PC-3 (cell line): ENCODE results near the gene AGRN. TPM values are rescaled to one million over a fixed set of nuclear protein-coding genes. Genes with fewer than 3 reads are reported as not detected.

Source experiments
- ATAC-seq: fragments of 200-7000 bp; cut with Tn5 transposase; 2 replicates; pipeline ENCODE4 v1.9.1; 2020; ENCODE audit warnings: mild to moderate bottlenecking, moderate library complexity
- BruUV-seq: library from RNA; stranded (reverse); fragments of 400-500 nt; replicated peaks from 2 replicates; lab custom pipeline; 2021; lab: Mats Ljungman, UMichigan
- CTCF ChIA-PET: fragments of 300-600 bp; sonication (Branson Sonifier 250); formaldehyde crosslinking; loops from one replicate; lab custom pipeline; 2022; ENCODE audit warnings: antibody characterized with exemption; lab: Charles Lee
- POLR2A ChIA-PET: fragments of 300-600 bp; sonication (Branson Sonifier 250); formaldehyde crosslinking; loops from one replicate; lab custom pipeline; 2022; ENCODE audit warnings: antibody characterized with exemption; ENCODE audit not compliant: unreplicated experiment; lab: Charles Lee
- DNase-seq: peaks from one replicate; pipeline ENCODE4 v3.0.0-alpha.2; 2015
- H2AFZ ChIP-seq: fragments of 300-600 bp; sonication (generic); 2 replicates; pipeline ENCODE4 v1.6.0; 2016; ENCODE audit warnings: antibody characterized with exemption, low read length
- H3F3A ChIP-seq: fragments of 300-600 bp; sonication (generic); one replicate; pipeline ENCODE4 v1.6.0; 2017; ENCODE audit warnings: antibody characterized with exemption, low read length, control low read depth, mild to moderate bottlenecking; ENCODE audit not compliant: unreplicated experiment
- H3K27ac ChIP-seq: fragments of 300-600 bp; sonication (generic); 2 replicates; pipeline ENCODE4 v1.5.1; 2016; ENCODE audit warnings: mild to moderate bottlenecking, low read length
- H3K27me3 ChIP-seq: fragments of 300-600 bp; sonication (generic); 2 replicates; pipeline ENCODE4 v1.6.1; 2016; ENCODE audit warnings: low read length, mixed read lengths
- H3K36me3 ChIP-seq: fragments of 300-600 bp; sonication (generic); 2 replicates; pipeline ENCODE4 v1.6.1; 2016; ENCODE audit warnings: low read depth, mixed run types, low read length, mixed read lengths
- H3K4me1 ChIP-seq: fragments of 300-600 bp; sonication (generic); 2 replicates; pipeline ENCODE4 v1.5.1; 2016; ENCODE audit warnings: low read length; ENCODE audit not compliant: insufficient read depth
- H3K4me2 ChIP-seq: fragments of 300-600 bp; sonication (generic); 2 replicates; pipeline ENCODE4 v1.6.0; 2016; ENCODE audit warnings: low read length
- H3K4me3 ChIP-seq: fragments of 300-600 bp; sonication (generic); 2 replicates; pipeline ENCODE4 v1.5.1; 2016; ENCODE audit warnings: mild to moderate bottlenecking, low read length, mixed read lengths
- H3K79me2 ChIP-seq: fragments of 300-600 bp; sonication (generic); 2 replicates; pipeline ENCODE4 v1.6.1; 2017; ENCODE audit warnings: low read length, mixed read lengths
- H3K9ac ChIP-seq: fragments of 300-600 bp; sonication (generic); 2 replicates; pipeline ENCODE4 v1.6.0; 2016; ENCODE audit warnings: mild to moderate bottlenecking, low read length
- H3K9me2 ChIP-seq: fragments of 300-600 bp; sonication (generic); replicated peaks from 2 replicates; pipeline ENCODE4 v1.6.1; 2016; ENCODE audit warnings: mixed run types, low read length, mixed read lengths
- H3K9me3 ChIP-seq: fragments of 300-600 bp; sonication (generic); 2 replicates; pipeline ENCODE4 v1.6.1; 2016; ENCODE audit warnings: low read length, mixed read lengths
- H4K20me1 ChIP-seq: fragments of 300-600 bp; sonication (generic); 2 replicates; pipeline ENCODE4 v1.6.1; 2016; ENCODE audit warnings: low read length, mixed read lengths
- EZH2 ChIP-seq: fragments of 300-600 bp; sonication (generic); IDR thresholded peaks from one replicate; pipeline ENCODE4 v1.6.1; 2017; ENCODE audit warnings: antibody characterized with exemption, mild to moderate bottlenecking, low read length; ENCODE audit not compliant: unreplicated experiment
- EZH2phosphoT487 ChIP-seq: fragments of 300-600 bp; sonication (generic); IDR thresholded peaks from 2 replicates; pipeline ENCODE4 v1.6.1; 2018; ENCODE audit warnings: mild to moderate bottlenecking, antibody characterized with exemption, low read length, borderline replicate concordance
- intact Hi-C: fragments of 100-400 bp; cut with micrococcal nuclease; formaldehyde crosslinking; loops from 2 replicates; pipeline ENCODE4 v1.9.0; 2023
- total RNA-seq: library from RNA; depleted of rRNA; stranded (reverse); fragments of >200 nt; gene quantifications from 2 replicates; pipeline ENCODE4 v1.2.3, GENCODE V29; 2014
- TF ChIP-seq, protein P1 (sequence below): fragments of 300-600 bp; sonication (generic); conservative IDR thresholded peaks from 2 replicates; pipeline ENCODE4 v1.5.1; 2017; ENCODE audit warnings: antibody characterized with exemption, low read depth, mild to moderate bottlenecking, low read length

The AGRN gene
- total RNA-seq, 1 experiment from 2014 or later = 273 TPM

DNA sequence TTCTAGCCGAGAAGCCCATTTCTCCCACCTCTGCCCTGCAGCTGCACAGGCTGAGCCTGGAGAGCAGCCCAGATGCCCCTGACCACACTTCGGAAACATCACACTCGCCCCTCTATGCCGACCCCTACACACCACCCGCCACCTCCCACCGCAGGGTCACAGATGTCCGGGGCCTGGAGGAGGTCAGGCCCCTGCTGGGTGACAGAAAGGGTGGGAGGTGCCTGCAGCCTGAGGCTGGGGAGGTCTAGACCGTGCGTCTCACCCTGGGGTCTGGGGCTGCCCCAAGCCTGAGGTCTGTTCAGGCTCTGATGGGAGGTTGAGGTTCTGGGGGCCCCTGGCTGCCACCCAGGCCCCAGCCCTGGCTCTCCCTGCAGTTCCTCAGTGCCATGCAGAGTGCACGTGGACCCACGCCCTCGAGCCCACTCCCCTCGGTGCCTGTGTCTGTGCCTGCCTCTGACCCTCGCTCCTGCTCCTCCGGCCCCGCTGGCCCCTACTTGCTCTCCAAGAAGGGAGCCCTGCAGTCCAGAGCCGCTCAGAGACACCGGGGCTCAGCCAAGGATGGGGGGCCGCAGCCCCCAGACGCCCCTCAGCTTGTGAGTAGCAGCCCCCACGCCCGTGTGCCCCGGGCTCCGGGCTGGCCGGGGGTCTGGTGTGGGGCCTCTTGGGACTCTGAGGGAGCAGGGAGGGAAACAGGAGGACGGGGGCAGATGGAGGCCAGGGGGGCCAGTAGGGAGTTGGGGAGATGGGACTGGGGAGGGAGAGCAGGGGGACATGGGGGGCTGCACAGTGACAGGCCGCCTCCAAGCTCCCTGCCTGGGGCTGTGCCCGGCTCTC lies 46.2 kb upstream of the AGRN start:
- no peak for DNase-seq

DNA sequence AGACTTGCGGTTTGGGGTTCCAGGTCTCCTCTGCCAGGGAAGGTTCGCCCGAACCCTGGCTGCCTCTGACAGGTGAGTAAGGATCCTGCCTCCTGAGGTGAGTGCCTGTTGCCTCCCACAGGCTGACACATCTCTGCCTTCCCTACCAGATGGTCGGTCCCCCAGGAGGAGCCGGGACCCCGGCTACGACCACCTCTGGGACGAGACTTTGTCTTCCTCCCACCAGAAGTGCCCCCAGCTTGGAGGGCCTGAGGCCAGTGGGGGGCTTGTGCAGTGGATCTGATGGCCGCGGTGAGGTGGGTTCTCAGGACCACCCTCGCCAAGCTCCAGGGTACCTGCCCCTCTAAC lies 45.7 kb upstream of the AGRN start:
- Histone ChIP-seq H3K27me3 (no peaks in the 10 kb centered on the region), H3F3A (no peaks in the 10 kb centered on the region), H3K4me3 (no peak overlapping the region), H3K79me2 (no peaks in the 10 kb centered on the region), H3K9me2 (no peaks in the 10 kb centered on the region), H3K27ac (no peak overlapping the region), H3K36me3 (no peaks in the 10 kb centered on the region), H3K4me1 (peaks cover 13% of the 10 kb centered on the region), H2AFZ (no peak overlapping the region), H3K9me3 (no peaks in the 10 kb centered on the region), H4K20me1 (no peaks in the 10 kb centered on the region), H3K9ac (no peak overlapping the region), H3K4me2 (no peak overlapping the region)
- TF ChIP-seq EZH2 = no peak
- TF ChIP-seq, protein P1, sequence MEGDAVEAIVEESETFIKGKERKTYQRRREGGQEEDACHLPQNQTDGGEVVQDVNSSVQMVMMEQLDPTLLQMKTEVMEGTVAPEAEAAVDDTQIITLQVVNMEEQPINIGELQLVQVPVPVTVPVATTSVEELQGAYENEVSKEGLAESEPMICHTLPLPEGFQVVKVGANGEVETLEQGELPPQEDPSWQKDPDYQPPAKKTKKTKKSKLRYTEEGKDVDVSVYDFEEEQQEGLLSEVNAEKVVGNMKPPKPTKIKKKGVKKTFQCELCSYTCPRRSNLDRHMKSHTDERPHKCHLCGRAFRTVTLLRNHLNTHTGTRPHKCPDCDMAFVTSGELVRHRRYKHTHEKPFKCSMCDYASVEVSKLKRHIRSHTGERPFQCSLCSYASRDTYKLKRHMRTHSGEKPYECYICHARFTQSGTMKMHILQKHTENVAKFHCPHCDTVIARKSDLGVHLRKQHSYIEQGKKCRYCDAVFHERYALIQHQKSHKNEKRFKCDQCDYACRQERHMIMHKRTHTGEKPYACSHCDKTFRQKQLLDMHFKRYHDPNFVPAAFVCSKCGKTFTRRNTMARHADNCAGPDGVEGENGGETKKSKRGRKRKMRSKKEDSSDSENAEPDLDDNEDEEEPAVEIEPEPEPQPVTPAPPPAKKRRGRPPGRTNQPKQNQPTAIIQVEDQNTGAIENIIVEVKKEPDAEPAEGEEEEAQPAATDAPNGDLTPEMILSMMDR = no peak
- no peak for TF ChIP-seq EZH2phosphoT487
- ChIA-PET POLR2A (no interaction called here), CTCF (no interaction called here)
- DNase-seq (no peak), ATAC-seq (no peak)
- no TSS peak for BruUV-seq
- intact Hi-C loops = no loop called here

More for the DNA sequence above, 46.2 kb upstream of the AGRN start:
- CTCF ChIA-PET = no interaction called here
- no peaks in the 10 kb centered on the region for H3K36me3 ChIP-seq
- no peaks in the 10 kb centered on the region for H4K20me1 ChIP-seq
- H2AFZ ChIP-seq = no peak overlapping the region
- POLR2A ChIA-PET = no interaction called here
- no peak for ATAC-seq
- intact Hi-C loops = no loop called here
- TF ChIP-seq EZH2phosphoT487 = no peak
- no peak for TF ChIP-seq EZH2
- H3K27me3 ChIP-seq = no peaks in the 10 kb centered on the region
- H3K9ac ChIP-seq = no peak overlapping the region
- H3F3A ChIP-seq = no peaks in the 10 kb centered on the region
- no peak overlapping the region for H3K4me3 ChIP-seq
- no peaks in the 10 kb centered on the region for H3K9me2 ChIP-seq
- peaks cover 13% of the 10 kb centered on the region for H3K4me1 ChIP-seq
- H3K9me3 ChIP-seq = no peaks in the 10 kb centered on the region
- no peak overlapping the region for H3K4me2 ChIP-seq
- no TSS peak for BruUV-seq
- no peak overlapping the region for H3K27ac ChIP-seq
- no peaks in the 10 kb centered on the region for H3K79me2 ChIP-seq

DNA sequence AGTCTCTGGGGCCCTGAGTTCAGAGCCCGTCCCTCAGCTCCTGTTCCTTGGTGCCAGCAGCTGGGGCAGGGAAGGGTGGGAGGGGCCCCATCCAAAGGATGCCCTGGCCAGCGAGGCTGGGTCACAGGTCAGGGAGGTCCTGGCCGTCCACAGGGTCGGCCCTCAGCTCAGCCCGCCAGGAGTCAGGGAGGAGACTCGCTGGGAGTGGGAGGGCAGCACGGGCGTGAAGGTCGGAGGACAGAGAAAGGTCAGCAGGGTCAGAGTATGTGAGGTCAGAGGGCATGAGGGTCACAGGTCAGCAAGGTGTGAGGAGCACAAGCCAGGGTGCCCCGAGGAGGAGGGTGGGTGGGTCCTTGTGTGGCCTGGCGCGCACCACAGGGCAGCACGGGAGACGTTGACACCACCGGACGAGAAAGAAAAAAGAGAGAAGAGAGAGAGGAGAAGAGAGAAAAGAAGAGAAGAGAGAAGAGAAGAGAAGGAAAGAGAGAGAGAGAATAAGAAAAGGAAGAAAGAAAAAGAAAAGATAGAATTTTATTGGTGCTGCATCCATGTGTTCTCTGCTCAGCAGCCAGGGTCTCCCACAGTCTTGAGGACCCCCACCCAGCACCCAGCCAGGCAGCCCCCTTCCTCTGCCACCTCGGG lies 45.1 kb upstream of the AGRN start:
- no peaks in the 10 kb centered on the region for H4K20me1 ChIP-seq
- H3K27ac ChIP-seq = no peak overlapping the region
- no peak overlapping the region for H2AFZ ChIP-seq
- DNase-seq = no peak
- H3K9me2 ChIP-seq = no peaks in the 10 kb centered on the region
- BruUV-seq = no TSS peak
- H3K36me3 ChIP-seq = no peaks in the 10 kb centered on the region
- H3K9ac ChIP-seq = no peak overlapping the region
- H3F3A ChIP-seq = no peaks in the 10 kb centered on the region
- TF ChIP-seq EZH2phosphoT487 = no peak
- TF ChIP-seq, protein P1 = no peak
- no peak for TF ChIP-seq EZH2
- ChIA-PET POLR2A (no interaction called here), CTCF (interaction anchor here (1.5 kb wide), 1 partner anchor 8 kb away, joined by 14 read pairs; the partner anchor contains the start of gene PLEKHN1)
- no peak for ATAC-seq
- no peak overlapping the region for H3K4me2 ChIP-seq
- no peak overlapping the region for H3K4me3 ChIP-seq
- H3K79me2 ChIP-seq = no peaks in the 10 kb centered on the region
- no peaks in the 10 kb centered on the region for H3K27me3 ChIP-seq
- H3K4me1 ChIP-seq = peaks cover 13% of the 10 kb centered on the region
- no peaks in the 10 kb centered on the region for H3K9me3 ChIP-seq
- intact Hi-C loops = no loop called here
